Neural cell (in vitro differentiated cells): ENCODE results near the gene ZNF527. TPM values are rescaled to one million over a fixed set of nuclear protein-coding genes. Genes with fewer than 3 reads are reported as not detected.

ENCODE experiments used
- H2AFZ ChIP-seq: fragments of 200-600, 300-800 bp; sonication (generic), shearing (Covaris generic); 2 replicates; pipeline ENCODE4 v1.6.0; 2014; ENCODE audit warnings: low read depth, mild to moderate bottlenecking, antibody characterized with exemption, low read length, moderate library complexity
- H3F3A ChIP-seq: fragments of 200-600 bp; shearing (Covaris generic); 2 replicates; pipeline ENCODE4 v1.6.1; 2016; ENCODE audit warnings: mild to moderate bottlenecking, moderate library complexity, mixed read lengths, antibody characterized with exemption, low read length; ENCODE audit not compliant: insufficient read depth, poor library complexity, severe bottlenecking
- H3K27ac ChIP-seq: fragments of 200-600, 300-800 bp; sonication (generic), shearing (Covaris generic); 2 replicates; pipeline ENCODE4 v1.5.1; 2014; ENCODE audit warnings: mild to moderate bottlenecking, low read length, moderate library complexity
- H3K27me3 ChIP-seq: fragments of 300-800, 200-600 bp; sonication (generic), shearing (Covaris generic); 2 replicates; pipeline ENCODE4 v1.6.0; 2014; ENCODE audit warnings: mild to moderate bottlenecking, low read depth, low read length, moderate library complexity; ENCODE audit not compliant: insufficient read depth
- H3K36me3 ChIP-seq: fragments of 300-800, 200-600 bp; sonication (generic), shearing (Covaris generic); 2 replicates; pipeline ENCODE4 v1.5.1; 2014; ENCODE audit warnings: mild to moderate bottlenecking, antibody characterized with exemption, low read length, moderate library complexity; ENCODE audit not compliant: insufficient read depth
- H3K4me2 ChIP-seq: fragments of 300-800, 200-600 bp; sonication (generic), shearing (Covaris generic); 2 replicates; pipeline ENCODE4 v1.6.0; 2014; ENCODE audit warnings: mild to moderate bottlenecking, low read length
- H3K4me3 ChIP-seq: fragments of 300-800, 200-600 bp; sonication (generic), shearing (Covaris generic); 2 replicates; pipeline ENCODE4 v1.5.1; 2014; ENCODE audit warnings: mild to moderate bottlenecking, low read length, moderate library complexity
- H3K79me2 ChIP-seq: fragments of 200-600 bp; shearing (Covaris generic); replicated peaks from 2 replicates; pipeline ENCODE4 v1.6.0; 2014; ENCODE audit warnings: mild to moderate bottlenecking, low read length, moderate library complexity; ENCODE audit not compliant: insufficient read depth
- H3K9ac ChIP-seq: fragments of 300-800, 200-600 bp; sonication (generic), shearing (Covaris generic); 2 replicates; pipeline ENCODE4 v1.6.1; 2016; ENCODE audit warnings: mild to moderate bottlenecking, low read length, mixed read lengths
- H3K9me2 ChIP-seq: fragments of 200-600 bp; shearing (Covaris generic); 2 replicates; pipeline ENCODE4 v1.6.1; 2016; ENCODE audit warnings: mild to moderate bottlenecking, low read length, mixed read lengths; ENCODE audit not compliant: insufficient read depth
- H3K9me3 ChIP-seq: fragments of 200-600, 300-800 bp; sonication (generic), shearing (Covaris generic); 2 replicates; pipeline ENCODE4 v1.6.1; 2016; ENCODE audit warnings: mild to moderate bottlenecking, mixed run types, low read length, moderate library complexity, mixed read lengths
- H4K20me1 ChIP-seq: fragments of 200-600 bp; shearing (Covaris generic); 2 replicates; pipeline ENCODE4 v1.6.1; 2016; ENCODE audit warnings: mild to moderate bottlenecking, mixed run types; ENCODE audit not compliant: insufficient read depth
- CTCF ChIP-seq: fragments of 450-650 bp; IDR thresholded peaks from 2 replicates; pipeline ENCODE4 v1.5.1; 2014; ENCODE audit warnings: antibody characterized with exemption, mild to moderate bottlenecking, moderate library complexity; ENCODE audit not compliant: poor library complexity, severe bottlenecking
- EP300 ChIP-seq: fragments of 450-650 bp; conservative IDR thresholded peaks from 2 replicates; pipeline ENCODE4 v1.6.1; 2014; ENCODE audit warnings: antibody characterized with exemption, mild to moderate bottlenecking, moderate library complexity; ENCODE audit not compliant: poor library complexity, severe bottlenecking
- EZH2 ChIP-seq: fragments of 200-600, 300-800 bp; shearing (Covaris generic), sonication (generic); IDR thresholded peaks from 2 replicates; pipeline ENCODE4 v1.6.1; 2014; ENCODE audit warnings: antibody characterized with exemption, low read length, borderline replicate concordance, mild to moderate bottlenecking; ENCODE audit not compliant: insufficient read depth, poor library complexity, severe bottlenecking
- MXI1 ChIP-seq: fragments of 450-650 bp; conservative IDR thresholded peaks from 2 replicates; pipeline ENCODE4 v1.6.1; 2014; ENCODE audit warnings: antibody characterized with exemption, mild to moderate bottlenecking; ENCODE audit not compliant: poor library complexity, severe bottlenecking
- POLR2AphosphoS5 ChIP-seq: IDR thresholded peaks from 2 replicates; pipeline ENCODE4 v1.6.1; 2012
- RAD21 ChIP-seq: fragments of 450-650 bp; conservative IDR thresholded peaks from 2 replicates; pipeline ENCODE4 v1.6.1; 2014; ENCODE audit warnings: antibody characterized with exemption, mild to moderate bottlenecking, moderate library complexity
- SMC3 ChIP-seq: fragments of 450-650 bp; conservative IDR thresholded peaks from 2 replicates; pipeline ENCODE4 v1.6.1; 2014; ENCODE audit warnings: antibody characterized with exemption, mild to moderate bottlenecking, moderate library complexity; ENCODE audit not compliant: poor library complexity
- TAF1 ChIP-seq: IDR thresholded peaks from 2 replicates; pipeline ENCODE4 v1.6.1; 2012; ENCODE audit warnings: low read depth
- polyA plus RNA-seq: library from polyadenylated mRNA; depleted of rRNA; stranded (reverse); fragments of >200 nt; gene quantifications from 2 replicates; pipeline ENCODE4 v1.2.3, GENCODE V29; 2014
- TF ChIP-seq, protein P1 (sequence below): IDR thresholded peaks from 2 replicates; pipeline ENCODE4 v1.6.1; 2012; ENCODE audit warnings: borderline replicate concordance

The ZNF527 gene
- polyA plus RNA-seq, 1 donor from 2014 or later, result 13.6 TPM

GRCh38 chr19:37353968-37354367, 16.9 kb upstream of the ZNF527 start:
- no peaks in the 10 kb centered on the region for H3K9me2 ChIP-seq
- H3K27me3 ChIP-seq, result no peaks in the 10 kb centered on the region
- H3K9ac ChIP-seq, result no peak overlapping the region
- peaks cover 12% of the 10 kb centered on the region for H3K36me3 ChIP-seq
- H3K9me3 ChIP-seq, result peaks cover 11% of the 10 kb centered on the region
- no peak overlapping the region for H3K27ac ChIP-seq
- H3K4me2 ChIP-seq, result no peak overlapping the region
- no peak overlapping the region for H3K4me3 ChIP-seq
- TF ChIP-seq MXI1 (no peak), EZH2 (no peak), CTCF (no peak), TAF1 (no peak), RAD21 (no peak), EP300 (no peak)
- TF ChIP-seq, protein P1, sequence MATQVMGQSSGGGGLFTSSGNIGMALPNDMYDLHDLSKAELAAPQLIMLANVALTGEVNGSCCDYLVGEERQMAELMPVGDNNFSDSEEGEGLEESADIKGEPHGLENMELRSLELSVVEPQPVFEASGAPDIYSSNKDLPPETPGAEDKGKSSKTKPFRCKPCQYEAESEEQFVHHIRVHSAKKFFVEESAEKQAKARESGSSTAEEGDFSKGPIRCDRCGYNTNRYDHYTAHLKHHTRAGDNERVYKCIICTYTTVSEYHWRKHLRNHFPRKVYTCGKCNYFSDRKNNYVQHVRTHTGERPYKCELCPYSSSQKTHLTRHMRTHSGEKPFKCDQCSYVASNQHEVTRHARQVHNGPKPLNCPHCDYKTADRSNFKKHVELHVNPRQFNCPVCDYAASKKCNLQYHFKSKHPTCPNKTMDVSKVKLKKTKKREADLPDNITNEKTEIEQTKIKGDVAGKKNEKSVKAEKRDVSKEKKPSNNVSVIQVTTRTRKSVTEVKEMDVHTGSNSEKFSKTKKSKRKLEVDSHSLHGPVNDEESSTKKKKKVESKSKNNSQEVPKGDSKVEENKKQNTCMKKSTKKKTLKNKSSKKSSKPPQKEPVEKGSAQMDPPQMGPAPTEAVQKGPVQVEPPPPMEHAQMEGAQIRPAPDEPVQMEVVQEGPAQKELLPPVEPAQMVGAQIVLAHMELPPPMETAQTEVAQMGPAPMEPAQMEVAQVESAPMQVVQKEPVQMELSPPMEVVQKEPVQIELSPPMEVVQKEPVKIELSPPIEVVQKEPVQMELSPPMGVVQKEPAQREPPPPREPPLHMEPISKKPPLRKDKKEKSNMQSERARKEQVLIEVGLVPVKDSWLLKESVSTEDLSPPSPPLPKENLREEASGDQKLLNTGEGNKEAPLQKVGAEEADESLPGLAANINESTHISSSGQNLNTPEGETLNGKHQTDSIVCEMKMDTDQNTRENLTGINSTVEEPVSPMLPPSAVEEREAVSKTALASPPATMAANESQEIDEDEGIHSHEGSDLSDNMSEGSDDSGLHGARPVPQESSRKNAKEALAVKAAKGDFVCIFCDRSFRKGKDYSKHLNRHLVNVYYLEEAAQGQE, result no peak
- no peaks in the 10 kb centered on the region for H3F3A ChIP-seq
- no peaks in the 10 kb centered on the region for H3K79me2 ChIP-seq
- no peaks in the 10 kb centered on the region for H4K20me1 ChIP-seq
- H2AFZ ChIP-seq, result no peak overlapping the region

- peaks cover 11% of the 10 kb centered on the region for H3K9me3 ChIP-seq
- no peak for TF ChIP-seq TAF1
- TF ChIP-seq, protein P1, result no peak
- no peak for TF ChIP-seq POLR2AphosphoS5
- TF ChIP-seq SMC3, result no peak
- H3K9ac ChIP-seq, result no peak overlapping the region
Observed at GRCh38 chr19:37355901-37356300, 15.0 kb upstream of the ZNF527 start.

More at GRCh38 chr19:37355901-37356300, 15.0 kb upstream of the ZNF527 start:
- no peak overlapping the region for H2AFZ ChIP-seq
- no peak overlapping the region for H3K4me3 ChIP-seq
- H3K36me3 ChIP-seq, result peaks cover 16% of the 10 kb centered on the region
- H3K27me3 ChIP-seq, result no peaks in the 10 kb centered on the region
- no peaks in the 10 kb centered on the region for H3F3A ChIP-seq
- no peaks in the 10 kb centered on the region for H3K79me2 ChIP-seq
- no peak overlapping the region for H3K4me2 ChIP-seq
- H3K9me2 ChIP-seq, result no peaks in the 10 kb centered on the region
- H3K27ac ChIP-seq, result no peak overlapping the region
- H4K20me1 ChIP-seq, result no peaks in the 10 kb centered on the region
